PC-9 (cell line): ENCODE results near the gene DENND1A. TPM values are rescaled to one million over a fixed set of nuclear protein-coding genes. Genes with fewer than 3 reads are reported as not detected.

Experiments used
- BruUV-seq: library from RNA; stranded (reverse); fragments of 400-500 nt; replicated peaks from 2 replicates; lab custom pipeline; 2021; lab: Mats Ljungman, UMichigan
- CTCF ChIA-PET: fragments of 300-600 bp; sonication (Branson Sonifier 250); formaldehyde crosslinking; loops from one replicate; lab custom pipeline; 2022; ENCODE audit warnings: antibody characterized with exemption; lab: Charles Lee
- POLR2A ChIA-PET: fragments of 300-600 bp; sonication (Branson Sonifier 250); formaldehyde crosslinking; loops from one replicate; lab custom pipeline; 2022; ENCODE audit warnings: antibody characterized with exemption; ENCODE audit not compliant: unreplicated experiment; lab: Charles Lee
- DNase-seq, 2 experiments: peaks; one replicate each; pipeline versions ENCODE4 v3.0.0 to v3.0.0-alpha.2; 2015 to 2022; ENCODE audit warnings: mixed read lengths in 1 of 2
- H2AFZ ChIP-seq: fragments of 200-600 bp; sonication (generic); 2 replicates; pipeline ENCODE4 v1.8.1; 2017; ENCODE audit warnings: antibody characterized with exemption
- H3F3A ChIP-seq: fragments of 200-600 bp; sonication (generic); 2 replicates; pipeline ENCODE4 v1.8.1; 2017; ENCODE audit warnings: antibody characterized with exemption, mild to moderate bottlenecking, low read depth; ENCODE audit not compliant: insufficient read depth
- H3K27ac ChIP-seq: fragments of 200-600 bp; sonication (generic); 2 replicates; pipeline ENCODE4 v1.6.1; 2016; ENCODE audit warnings: mixed run types
- H3K27me3 ChIP-seq: fragments of 200-600 bp; sonication (generic); 2 replicates; pipeline ENCODE4 v1.6.1; 2016; ENCODE audit warnings: low read depth, mixed run types; ENCODE audit not compliant: insufficient read depth
- H3K36me3 ChIP-seq: fragments of 200-600 bp; sonication (generic); 2 replicates; pipeline ENCODE4 v1.6.1; 2016; ENCODE audit warnings: low read depth, mixed run types
- H3K4me1 ChIP-seq: fragments of 200-600 bp; sonication (generic); replicated peaks from 2 replicates; pipeline ENCODE4 v1.6.1; 2016; ENCODE audit warnings: mixed run types; ENCODE audit not compliant: insufficient read depth
- H3K4me2 ChIP-seq: fragments of 200-600 bp; sonication (generic); 2 replicates; pipeline ENCODE4 v1.6.1; 2017; ENCODE audit warnings: mixed run types
- H3K4me3 ChIP-seq: fragments of 200-600 bp; sonication (generic); 2 replicates; pipeline ENCODE4 v1.6.1; 2016; ENCODE audit warnings: mixed run types
- H3K79me2 ChIP-seq: fragments of 200-600 bp; sonication (generic); 2 replicates; pipeline ENCODE4 v1.6.1; 2017; ENCODE audit warnings: low read depth, mixed run types
- H3K9me2 ChIP-seq: fragments of 200-600 bp; sonication (generic); 2 replicates; pipeline ENCODE4 v1.8.1; 2017; ENCODE audit warnings: mild to moderate bottlenecking; ENCODE audit not compliant: insufficient read depth
- H3K9me3 ChIP-seq: fragments of 200-600 bp; sonication (generic); 2 replicates; pipeline ENCODE4 v1.8.1; 2016; ENCODE audit warnings: low read depth; ENCODE audit not compliant: insufficient read depth
- H4K20me1 ChIP-seq: fragments of 200-600 bp; sonication (generic); 2 replicates; pipeline ENCODE4 v1.8.1; 2017; ENCODE audit not compliant: insufficient read depth
- EZH2 ChIP-seq: fragments of 200-600 bp; sonication (generic); IDR thresholded peaks from 2 replicates; pipeline ENCODE4 v1.8.0; 2017; ENCODE audit warnings: antibody characterized with exemption, low read depth
- intact Hi-C: fragments of 100-400 bp; cut with micrococcal nuclease; formaldehyde crosslinking; loops from one replicate; pipeline ENCODE4 v1.10.0; 2022; ENCODE audit not compliant: unreplicated experiment
- total RNA-seq: library from RNA; stranded (reverse); gene quantifications from 2 replicates; pipeline ENCODE4 v1.2.3, GENCODE V29; 2021
- TF ChIP-seq, protein P1 (sequence below): fragments of 200-600 bp; sonication (generic); conservative IDR thresholded peaks from 2 replicates; pipeline ENCODE4 v1.6.1; 2017; ENCODE audit warnings: mixed run types, antibody characterized with exemption, mild to moderate bottlenecking, moderate library complexity

Gene DENND1A
- total RNA-seq, 1 experiment from 2014 or later: 37.7 TPM

DNA sequence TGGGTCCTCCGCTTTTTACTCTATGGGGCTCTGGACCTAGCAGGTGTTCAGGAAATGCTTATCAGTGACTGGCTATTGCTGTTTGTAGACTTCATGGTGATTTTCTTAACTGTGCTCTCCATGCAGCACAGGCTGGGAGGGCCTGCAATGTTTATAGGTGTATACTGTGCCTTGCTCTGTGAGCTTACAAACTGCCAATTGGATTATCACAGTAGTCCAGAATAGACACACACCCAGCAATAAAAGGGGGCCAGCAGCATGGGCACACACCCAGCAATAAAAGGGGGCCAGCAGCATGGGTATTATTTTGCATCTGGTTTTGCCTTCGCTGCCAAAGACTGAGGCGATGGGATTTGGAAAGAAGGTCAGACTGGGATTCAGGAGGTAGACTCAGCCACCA, 473.9 kb downstream of the DENND1A start:
- Histone ChIP-seq H3K9me3 (no peaks in the 10 kb centered on the region), H3K36me3 (no peaks in the 10 kb centered on the region), H3K9me2 (no peaks in the 10 kb centered on the region), H3K27me3 (no peaks in the 10 kb centered on the region), H4K20me1 (no peaks in the 10 kb centered on the region), H3K27ac (no peak overlapping the region), H3K79me2 (no peaks in the 10 kb centered on the region), H3K4me1 (no peaks in the 10 kb centered on the region), H3F3A (no peaks in the 10 kb centered on the region), H3K4me2 (no peak overlapping the region), H3K4me3 (no peak overlapping the region), H2AFZ (no peak overlapping the region)
- CTCF ChIA-PET: no interaction called here
- no TSS peak for BruUV-seq
- DNase-seq: no peak
- POLR2A ChIA-PET: interaction anchor here (0.7 kb wide), 1 partner anchor 575 kb away, joined by 3 read pairs; no protein-coding TSS in a partner anchor
- TF ChIP-seq, protein P1, sequence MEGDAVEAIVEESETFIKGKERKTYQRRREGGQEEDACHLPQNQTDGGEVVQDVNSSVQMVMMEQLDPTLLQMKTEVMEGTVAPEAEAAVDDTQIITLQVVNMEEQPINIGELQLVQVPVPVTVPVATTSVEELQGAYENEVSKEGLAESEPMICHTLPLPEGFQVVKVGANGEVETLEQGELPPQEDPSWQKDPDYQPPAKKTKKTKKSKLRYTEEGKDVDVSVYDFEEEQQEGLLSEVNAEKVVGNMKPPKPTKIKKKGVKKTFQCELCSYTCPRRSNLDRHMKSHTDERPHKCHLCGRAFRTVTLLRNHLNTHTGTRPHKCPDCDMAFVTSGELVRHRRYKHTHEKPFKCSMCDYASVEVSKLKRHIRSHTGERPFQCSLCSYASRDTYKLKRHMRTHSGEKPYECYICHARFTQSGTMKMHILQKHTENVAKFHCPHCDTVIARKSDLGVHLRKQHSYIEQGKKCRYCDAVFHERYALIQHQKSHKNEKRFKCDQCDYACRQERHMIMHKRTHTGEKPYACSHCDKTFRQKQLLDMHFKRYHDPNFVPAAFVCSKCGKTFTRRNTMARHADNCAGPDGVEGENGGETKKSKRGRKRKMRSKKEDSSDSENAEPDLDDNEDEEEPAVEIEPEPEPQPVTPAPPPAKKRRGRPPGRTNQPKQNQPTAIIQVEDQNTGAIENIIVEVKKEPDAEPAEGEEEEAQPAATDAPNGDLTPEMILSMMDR: no peak
- no peak for TF ChIP-seq EZH2
- intact Hi-C loops: no loop called here

DNA sequence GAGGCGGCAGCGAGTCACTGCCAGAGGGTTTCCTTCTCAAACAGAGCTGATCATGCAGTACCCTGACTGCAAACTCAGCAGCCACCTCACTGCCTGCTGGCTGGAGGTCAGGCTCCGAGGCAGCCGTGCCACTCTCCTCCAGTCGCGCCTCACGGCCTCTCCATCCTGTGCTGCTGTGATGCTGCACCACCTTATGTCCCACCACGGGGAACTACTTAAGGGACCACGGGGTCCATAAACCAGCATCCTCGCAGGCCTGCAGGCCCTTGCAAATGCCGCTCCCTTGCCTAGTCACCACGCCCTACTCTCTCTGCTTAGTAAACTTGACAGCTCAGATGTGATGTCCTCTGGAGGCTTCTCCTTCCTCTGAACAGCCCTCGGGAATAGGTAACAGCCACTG, 474.7 kb downstream of the DENND1A start:
- H3K4me3 ChIP-seq: no peak overlapping the region
- H4K20me1 ChIP-seq: no peaks in the 10 kb centered on the region
- H3K27ac ChIP-seq: no peak overlapping the region
- H3K4me2 ChIP-seq: no peak overlapping the region
- DNase-seq: no peak
- no peaks in the 10 kb centered on the region for H3K36me3 ChIP-seq
- no TSS peak for BruUV-seq
- H3F3A ChIP-seq: no peaks in the 10 kb centered on the region
- no peak overlapping the region for H2AFZ ChIP-seq
- intact Hi-C loops: no loop called here
- TF ChIP-seq, protein P1: no peak
- no peak for TF ChIP-seq EZH2
- H3K9me3 ChIP-seq: no peaks in the 10 kb centered on the region
- no peaks in the 10 kb centered on the region for H3K9me2 ChIP-seq
- CTCF ChIA-PET: no interaction called here
- H3K4me1 ChIP-seq: no peaks in the 10 kb centered on the region
- H3K79me2 ChIP-seq: no peaks in the 10 kb centered on the region
- POLR2A ChIA-PET: no interaction called here
- H3K27me3 ChIP-seq: no peaks in the 10 kb centered on the region

DNA sequence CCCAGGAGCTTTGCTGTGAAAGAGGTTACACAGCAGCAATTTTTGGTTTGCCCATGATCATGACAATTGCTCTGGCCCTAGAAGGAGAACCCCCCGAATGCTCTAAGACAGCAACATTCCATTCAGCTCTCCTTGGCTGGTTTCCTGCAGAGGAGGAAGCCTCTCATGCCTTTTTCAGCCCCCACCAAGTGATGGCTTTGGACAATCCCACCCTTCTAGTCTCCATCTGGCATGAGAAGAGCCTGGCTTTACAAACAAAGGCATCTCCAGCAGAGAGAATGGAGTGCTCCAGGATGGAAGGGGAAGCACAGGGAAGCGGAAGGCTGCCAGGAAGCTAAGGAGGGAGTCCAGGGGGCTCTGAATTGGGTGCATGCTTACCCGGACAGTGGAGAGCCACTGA, 475.6 kb downstream of the DENND1A start:
- ChIA-PET CTCF (no interaction called here), POLR2A (no interaction called here)
- intact Hi-C loops: no loop called here
- no peaks in the 10 kb centered on the region for H3K9me3 ChIP-seq
- H3K9me2 ChIP-seq: no peaks in the 10 kb centered on the region
- H2AFZ ChIP-seq: no peak overlapping the region
- DNase-seq: no peak
- H3K27ac ChIP-seq: no peak overlapping the region
- no peaks in the 10 kb centered on the region for H3F3A ChIP-seq
- H3K27me3 ChIP-seq: no peaks in the 10 kb centered on the region
- TF ChIP-seq, protein P1: no peak
- no peak for TF ChIP-seq EZH2
- H3K4me3 ChIP-seq: no peak overlapping the region
- no peaks in the 10 kb centered on the region for H3K79me2 ChIP-seq
- H3K4me1 ChIP-seq: no peaks in the 10 kb centered on the region
- no TSS peak for BruUV-seq
- H3K4me2 ChIP-seq: no peak overlapping the region
- H4K20me1 ChIP-seq: no peaks in the 10 kb centered on the region
- H3K36me3 ChIP-seq: no peaks in the 10 kb centered on the region
